ENCODE data around the gene TMEM80.
"Not testable (repeated sequence)": the region's sequence is repeated elsewhere in the genome, so short reads cannot be mapped to it uniquely, and the experiment has no call there.

The TMEM80 gene

DNA sequence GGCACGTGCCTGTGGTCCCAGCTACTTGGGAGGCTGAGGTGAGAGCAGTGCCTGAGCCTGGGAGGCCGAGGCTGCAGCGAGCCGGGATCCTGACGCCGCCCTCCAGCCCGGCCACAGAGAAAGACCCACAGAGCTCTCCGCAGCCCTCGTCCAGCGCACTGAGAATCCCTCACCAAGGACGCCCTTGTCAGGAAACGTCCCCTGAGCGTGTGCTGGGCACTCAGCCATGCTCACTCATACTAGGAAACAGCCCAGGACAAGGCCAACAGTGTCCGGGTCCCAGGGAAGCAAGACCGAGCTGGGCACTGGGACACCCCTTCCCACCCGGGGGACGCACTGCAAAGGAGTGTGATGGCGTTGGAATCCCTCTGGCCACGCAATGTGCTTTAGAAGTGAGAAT, 15.1 kb upstream of the TMEM80 start:
- DNase-seq = no peak

DNA sequence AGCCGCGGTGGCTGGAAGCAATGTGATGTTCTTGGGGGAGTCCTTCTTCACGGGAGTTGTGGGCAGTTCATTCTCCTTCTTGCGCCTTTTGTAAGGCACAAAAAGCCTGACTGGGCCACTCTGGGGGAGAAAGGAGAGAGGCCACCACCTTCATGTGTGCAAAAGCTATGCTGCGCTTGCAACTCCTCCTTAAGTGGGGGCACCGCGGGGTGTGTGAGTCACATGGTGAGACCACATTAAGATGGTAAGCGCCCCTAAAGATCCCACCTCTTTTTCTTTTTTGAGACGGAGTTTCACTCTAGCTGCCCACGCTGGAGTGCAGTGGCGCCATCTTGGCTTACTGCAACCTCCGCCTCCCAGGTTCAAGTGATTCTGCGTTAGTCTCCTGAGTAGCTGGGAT, 14.6 kb upstream of the TMEM80 start:
- DNase-seq = no peak

- no peak for DNase-seq
Measured at GRCh38 chr11:686451-687243, 9.0 kb upstream of the TMEM80 start.

- no peak for DNase-seq
Measured at GRCh38 chr11:687751-688150, 7.9 kb upstream of the TMEM80 start.

GRCh38 chr11:688681-689080, 6.9 kb upstream of the TMEM80 start:
- no peak for DNase-seq

GRCh38 chr11:689625-690024, 6.0 kb upstream of the TMEM80 start:
- no peak for DNase-seq

DNA sequence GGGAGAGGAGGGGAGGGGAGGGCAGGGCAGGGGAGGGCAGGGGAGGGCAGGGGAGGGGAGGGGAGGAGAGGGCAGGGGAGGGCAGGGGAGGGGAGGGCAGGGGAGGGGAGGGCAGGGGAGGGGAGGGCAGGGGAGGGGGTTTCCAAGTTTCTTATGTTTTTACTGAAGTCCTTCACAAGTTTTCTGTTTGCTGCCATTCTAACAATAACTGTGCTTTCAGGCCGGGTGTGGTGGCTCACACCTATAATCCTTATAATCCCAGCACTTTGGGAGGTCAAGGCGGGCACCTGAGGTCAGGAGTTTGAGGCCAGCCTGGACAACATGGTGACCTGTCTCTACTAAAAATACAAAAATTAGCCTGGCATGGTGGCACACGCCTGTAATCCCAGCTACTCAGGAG, 5.4 kb upstream of the TMEM80 start:
- not testable (repeated sequence) for DNase-seq

DNA sequence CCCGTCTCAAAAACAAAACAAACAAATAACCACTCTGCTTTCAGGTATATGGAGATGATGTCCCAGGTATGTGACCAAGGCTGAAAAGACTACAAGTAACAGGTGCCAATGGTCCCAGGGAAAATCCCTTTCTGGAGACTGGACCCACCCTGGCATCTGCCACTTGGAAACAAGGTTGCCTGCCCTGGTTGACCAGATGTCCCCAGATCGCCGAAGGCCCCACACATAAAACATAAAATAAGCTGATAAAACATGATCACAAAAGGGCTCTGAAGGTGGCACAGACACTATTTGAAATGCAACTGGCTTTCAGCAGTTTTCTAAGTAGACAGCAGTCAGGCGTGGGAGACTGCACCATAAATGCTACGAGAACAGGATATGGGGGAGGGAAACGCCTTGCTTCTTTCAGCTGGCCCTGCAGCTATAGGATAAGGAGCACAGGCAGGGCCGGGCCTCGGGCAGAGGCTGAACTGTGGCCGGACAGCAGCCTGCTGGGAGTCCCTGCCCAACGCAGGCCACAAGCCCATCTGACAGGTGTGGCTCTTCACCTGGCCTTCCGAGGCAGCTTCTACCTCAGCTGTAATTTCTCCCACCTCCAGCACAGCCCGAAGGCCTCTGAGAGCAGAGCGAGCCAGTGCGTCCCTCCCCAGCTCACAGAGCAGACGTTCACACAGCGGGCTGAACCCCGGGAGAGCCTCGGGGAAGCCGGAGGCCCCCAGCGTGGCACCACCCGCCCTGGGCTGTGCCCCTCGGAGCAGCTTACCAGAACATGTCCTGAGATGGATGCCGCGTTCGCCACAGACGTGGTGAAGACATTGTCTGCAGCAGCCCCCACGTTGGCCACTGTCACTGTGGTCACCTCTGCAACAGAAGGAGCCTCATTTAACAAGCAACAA, 4.6 kb upstream of the TMEM80 start:
- DNase-seq = no peak

- no peak for DNase-seq
Measured at GRCh38 chr11:691710-692590, 3.7 kb upstream of the TMEM80 start.

DNA sequence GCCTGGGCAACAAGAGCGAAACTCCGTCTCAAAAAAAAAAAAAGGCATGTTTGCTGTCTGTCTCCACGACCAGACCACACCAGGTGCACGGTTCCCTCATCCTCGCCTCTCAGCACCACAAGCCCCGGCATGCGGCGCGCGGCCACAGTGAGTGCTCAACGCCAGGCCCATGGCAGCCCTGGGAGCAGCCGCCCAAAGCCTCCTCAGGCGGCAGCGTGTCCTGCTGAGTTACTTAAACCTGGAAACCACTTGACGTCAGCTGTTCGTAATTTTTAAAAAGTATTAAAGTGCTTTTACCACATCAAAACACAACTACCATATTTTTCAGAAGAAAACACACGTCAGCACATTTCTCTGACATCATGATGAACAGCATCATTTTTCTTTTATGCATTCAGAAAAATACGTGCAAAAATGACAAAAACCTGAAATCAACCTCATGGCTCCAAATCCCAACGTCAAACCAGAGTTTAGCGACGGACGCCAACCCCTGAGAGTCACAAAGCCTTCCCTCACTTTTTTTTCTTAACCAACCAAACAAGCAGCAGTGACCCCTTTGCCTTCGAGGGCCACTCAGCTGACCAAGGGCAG, 2.7 kb upstream of the TMEM80 start:
- no peak for DNase-seq

DNA sequence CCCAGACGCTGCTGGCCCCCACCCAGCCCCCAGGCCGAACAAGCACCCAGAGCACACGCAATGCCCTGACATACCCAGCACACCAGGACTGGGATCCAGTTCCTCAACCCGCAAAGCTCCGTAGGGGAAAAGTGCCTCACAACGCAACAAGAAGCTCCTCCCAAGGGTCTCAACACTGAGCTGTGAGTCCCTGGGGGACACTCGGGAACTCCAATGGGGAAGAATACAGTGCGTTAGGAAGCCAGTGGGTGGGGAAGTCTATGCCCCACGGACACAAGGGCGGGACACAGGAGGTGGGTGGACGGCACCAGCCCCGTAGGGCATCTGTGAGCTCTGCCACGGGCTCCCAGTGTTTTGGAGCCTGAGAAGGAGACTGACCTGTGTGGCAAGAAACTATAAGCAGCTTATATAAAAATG, 2.2 kb upstream of the TMEM80 start:
- DNase-seq = no peak

- DNase-seq = no peak
Measured at GRCh38 chr11:693887-694562, 1.6 kb upstream of the TMEM80 start.

DNA sequence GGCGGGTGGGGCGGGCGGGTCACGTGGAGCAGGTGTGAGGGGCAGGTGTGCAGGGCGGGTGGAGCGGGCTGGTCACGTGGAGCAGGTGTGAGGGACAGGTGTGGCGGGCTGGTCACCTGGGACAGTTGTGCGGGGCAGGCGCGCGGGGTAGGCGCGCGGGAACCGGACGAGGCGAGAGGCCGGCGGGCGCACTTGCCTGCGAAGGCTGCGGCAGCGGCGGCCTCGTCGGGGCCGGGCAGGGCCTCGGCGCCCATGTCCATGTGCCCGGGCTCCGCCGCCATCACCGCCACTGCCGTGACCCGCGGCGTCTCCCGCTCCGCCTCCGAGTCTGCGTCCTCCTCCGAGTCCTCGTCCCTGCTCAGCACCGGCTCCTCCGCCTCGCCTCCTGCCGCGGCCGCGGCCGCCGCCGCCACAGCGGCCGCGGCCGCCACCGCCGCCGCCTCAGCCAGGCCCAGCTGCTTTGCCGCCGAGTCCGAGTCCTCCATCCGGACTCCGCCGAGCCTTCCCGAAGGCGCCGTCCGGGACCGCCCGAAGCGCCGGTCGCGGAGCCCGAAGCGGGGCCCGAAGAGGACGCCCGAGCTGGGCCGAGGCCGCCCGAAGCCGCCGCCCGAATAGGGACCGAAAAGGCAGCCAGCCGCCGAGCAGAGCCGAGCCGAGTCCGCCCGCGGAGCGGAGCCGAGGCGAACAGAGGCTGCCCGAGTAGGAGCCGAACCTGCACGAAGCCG, 891 bp upstream of the TMEM80 start, which contains the start of gene DEAF1:
DEAF1 (minus strand) TSS at position 660 of the 725 bp plus-strand sequence; CDS start at position 485, 175 bp downstream.
- peak; percentile 98 to 99 for DNase-seq

GRCh38 chr11:695288-695537, 403 bp upstream of the TMEM80 start:
- DNase-seq = no peak

GRCh38 chr11:696955-697491, 1.4 kb downstream of the TMEM80 start:
- no peak for DNase-seq

DNA sequence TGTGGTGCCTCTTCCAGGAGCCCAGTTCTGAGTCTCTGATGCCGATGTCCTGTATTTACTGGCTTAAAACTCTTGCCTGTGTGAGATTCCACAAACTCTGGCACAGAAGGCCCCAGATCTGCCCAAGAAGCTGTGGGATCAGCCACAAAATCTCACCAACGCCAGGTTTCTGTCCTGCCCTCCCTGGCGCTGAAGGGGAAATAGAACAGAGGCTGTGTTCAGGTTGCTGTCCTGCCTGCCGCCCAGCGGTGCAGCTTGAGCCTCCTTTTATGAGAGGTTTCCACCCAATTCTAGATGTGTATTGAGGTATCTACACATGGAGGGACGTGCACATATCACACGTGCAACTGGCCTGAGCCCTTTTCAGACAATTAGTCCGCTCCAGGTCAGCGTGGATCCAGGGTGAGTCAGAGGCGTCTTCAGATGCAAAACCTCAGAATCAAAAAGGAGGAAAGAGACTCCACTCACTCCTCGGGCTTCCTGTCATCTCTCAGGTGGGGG, 2.2 kb downstream of the TMEM80 start:
- no peak for DNase-seq

GRCh38 chr11:698493-699115, 3.0 kb downstream of the TMEM80 start:
- DNase-seq = no peak

DNA sequence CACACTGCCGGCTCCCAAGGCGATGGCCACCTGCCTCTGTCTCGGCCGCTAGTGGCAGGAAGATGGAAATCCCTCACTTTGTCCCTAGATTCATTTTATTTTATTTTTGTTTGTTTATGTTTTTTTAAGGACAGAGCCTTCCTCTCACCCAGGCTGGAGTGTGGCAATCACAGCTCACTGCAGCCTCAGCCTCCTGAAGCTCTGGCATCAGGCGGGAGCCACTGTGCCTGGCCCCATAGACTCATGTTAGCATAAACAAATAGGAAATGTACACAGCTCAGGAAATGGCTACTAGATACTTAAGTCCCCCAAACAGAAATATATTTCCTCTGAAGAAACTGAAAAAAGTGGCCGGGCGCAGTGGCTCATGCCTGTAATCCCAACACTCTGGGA, 3.5 kb downstream of the TMEM80 start:
- no peak for DNase-seq

DNA sequence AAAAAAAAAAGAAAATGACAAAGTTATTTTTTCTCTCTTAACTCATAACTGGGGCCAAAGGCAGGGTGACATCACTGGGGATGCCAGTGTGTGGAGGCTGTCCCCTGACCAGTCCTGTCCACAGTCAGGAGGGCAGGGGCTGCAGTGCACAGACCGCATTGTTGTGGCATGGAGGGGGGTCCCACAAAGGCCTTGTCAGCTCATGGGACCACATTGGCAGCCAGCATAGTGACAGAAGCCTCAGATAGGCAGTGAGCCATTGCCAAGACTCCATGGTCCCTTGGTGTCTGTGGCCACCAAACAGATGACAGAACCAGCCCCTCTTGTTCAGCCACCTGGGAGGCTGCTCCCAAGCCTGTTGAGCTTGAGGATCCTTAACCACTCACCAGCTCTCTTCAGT, 4.1 kb downstream of the TMEM80 start:
- no peak for DNase-seq

- no peak for DNase-seq
Measured at GRCh38 chr11:701741-702461, 6.3 kb downstream of the TMEM80 start.

Measured in activated CD4-positive, alpha-beta T cell treated with anti-CD3 and anti-CD28 coated beads for 4 hours (primary cell).